ENCODE data around the gene DPP6.
"Not testable (repeated sequence)": the region's sequence is repeated elsewhere in the genome, so short reads cannot be mapped to it uniquely, and the experiment has no call there.

DPP6 gene

GRCh38 chr7:154910977-154911376 is 858.8 kb downstream of the DPP6 start:
- DNase-seq (ENCODE audit: low read depth) = no peak

- DNase-seq (ENCODE audit: low read depth) = no peak
Observed at GRCh38 chr7:154911411-154911810, 859.2 kb downstream of the DPP6 start.

DNA sequence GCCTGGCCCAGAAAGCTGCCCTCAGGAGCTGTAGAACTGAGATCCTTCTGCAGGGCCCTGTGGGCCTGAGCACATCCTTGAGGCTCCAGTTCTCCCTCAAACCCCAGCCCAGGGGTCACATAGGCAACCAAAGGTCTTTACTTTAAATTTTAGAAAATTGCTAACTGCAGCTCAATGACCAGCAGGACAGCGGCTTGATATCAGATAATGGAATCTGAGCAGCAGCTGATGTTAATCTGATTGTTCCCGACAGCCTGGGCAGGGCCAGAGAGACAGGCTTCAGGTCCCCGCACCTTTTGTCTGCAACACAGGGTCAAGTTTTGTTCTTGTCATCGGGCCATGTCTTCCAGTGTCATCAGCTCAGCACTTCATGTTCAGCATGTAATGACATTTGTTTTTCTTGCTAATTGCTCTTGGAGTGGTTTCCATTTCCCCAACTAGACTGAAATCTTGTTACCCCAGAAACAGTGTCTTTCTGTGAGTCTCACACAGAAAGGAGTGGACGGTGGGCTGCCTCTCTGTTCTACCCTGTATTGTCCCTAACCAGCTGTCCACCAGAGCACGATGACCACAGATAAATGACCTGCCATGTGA is 859.8 kb downstream of the DPP6 start:
- DNase-seq (ENCODE audit: low read depth) = no peak

DNA sequence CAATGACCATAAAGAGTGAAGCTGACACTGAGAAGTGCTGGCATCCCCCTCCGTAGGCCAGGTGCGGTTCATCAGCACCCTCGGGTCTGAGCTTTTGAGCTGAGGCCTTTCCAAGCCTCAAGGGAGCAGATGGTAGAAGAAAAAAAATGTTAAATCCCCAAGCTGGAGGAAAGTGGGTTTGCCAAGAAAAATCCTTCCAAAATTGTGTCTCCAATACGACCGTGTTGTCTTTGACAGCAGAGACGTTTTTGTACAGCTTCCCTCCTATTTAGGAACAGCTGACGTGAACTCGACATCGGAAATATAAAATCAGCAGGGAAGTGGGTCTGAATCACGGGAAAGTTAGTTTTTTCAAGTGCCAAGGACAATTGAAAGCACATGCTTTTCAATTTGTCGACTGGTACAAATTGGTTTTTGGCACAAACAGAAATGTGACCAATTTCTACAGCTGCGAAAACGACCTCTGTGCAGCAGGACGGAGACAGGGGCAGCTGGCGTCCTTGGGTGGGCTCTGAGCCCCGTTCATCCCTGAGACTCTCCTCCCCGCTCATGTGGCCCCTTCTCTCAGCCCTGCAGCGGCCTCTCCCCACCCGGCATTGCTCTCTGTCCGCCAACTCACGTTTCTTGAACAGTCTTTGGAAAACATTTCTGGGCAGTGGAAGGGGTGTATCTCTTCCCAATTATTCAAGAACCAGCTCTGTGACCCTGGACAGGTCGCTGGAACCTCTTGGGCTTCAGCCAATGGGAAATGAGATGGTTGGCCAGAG is 860.9 kb downstream of the DPP6 start:
- no peak for DNase-seq (ENCODE audit: low read depth)

GRCh38 chr7:154913638-154914307 is 861.6 kb downstream of the DPP6 start:
- peak; percentile 17 for DNase-seq (ENCODE audit: low read depth)

- DNase-seq (ENCODE audit: low read depth) = no peak
Observed at GRCh38 chr7:154914308-154914995, 862.3 kb downstream of the DPP6 start.

- DNase-seq (ENCODE audit: low read depth) = no peak
Observed at GRCh38 chr7:154914996-154915380, 862.8 kb downstream of the DPP6 start.

- no peak for DNase-seq (ENCODE audit: low read depth)
Observed at GRCh38 chr7:154915600-154915999, 863.4 kb downstream of the DPP6 start.

- DNase-seq (ENCODE audit: low read depth) = no peak
Observed at GRCh38 chr7:154916381-154916780, 864.2 kb downstream of the DPP6 start.

GRCh38 chr7:154916856-154917807 is 864.9 kb downstream of the DPP6 start:
- DNase-seq (ENCODE audit: low read depth) = no peak

DNA sequence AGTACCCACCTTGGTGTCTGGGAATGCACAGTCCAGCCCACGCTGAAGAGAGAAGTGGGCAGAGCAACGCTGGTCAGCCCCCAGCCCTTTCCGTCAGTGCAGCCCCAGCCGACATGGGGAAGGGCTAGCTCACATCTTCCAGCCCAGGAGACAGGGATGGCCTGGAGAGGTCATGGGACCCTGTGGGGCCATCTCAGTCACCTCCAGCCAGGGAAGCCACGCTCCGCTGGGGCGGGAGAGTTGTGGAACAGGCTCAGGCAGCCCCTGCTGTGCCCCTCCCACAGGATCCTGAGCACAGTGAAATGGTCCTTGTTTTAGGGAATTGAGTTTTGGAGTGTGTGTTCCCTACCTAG is 865.6 kb downstream of the DPP6 start:
- DNase-seq (ENCODE audit: low read depth) = no peak

DNA sequence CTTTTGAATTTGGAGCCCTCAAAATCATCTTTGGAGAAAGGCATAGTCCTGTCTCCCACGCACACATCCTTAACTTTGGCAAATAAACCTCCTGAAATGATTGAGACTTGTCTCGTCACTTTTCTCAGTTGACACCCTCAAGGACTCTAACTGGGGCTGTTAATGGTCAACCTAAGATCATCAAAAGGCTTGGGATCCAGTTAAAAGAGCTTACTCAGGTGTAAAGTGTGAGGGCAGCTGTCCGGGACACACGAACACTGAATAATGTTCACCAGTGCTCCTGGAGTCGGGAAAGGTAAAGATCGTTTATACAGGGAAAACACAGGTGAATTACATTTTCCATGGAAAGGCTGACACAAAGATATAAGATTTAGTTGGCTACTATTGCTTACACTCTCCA is 866.1 kb downstream of the DPP6 start:
- DNase-seq (ENCODE audit: low read depth) = no peak

DNA sequence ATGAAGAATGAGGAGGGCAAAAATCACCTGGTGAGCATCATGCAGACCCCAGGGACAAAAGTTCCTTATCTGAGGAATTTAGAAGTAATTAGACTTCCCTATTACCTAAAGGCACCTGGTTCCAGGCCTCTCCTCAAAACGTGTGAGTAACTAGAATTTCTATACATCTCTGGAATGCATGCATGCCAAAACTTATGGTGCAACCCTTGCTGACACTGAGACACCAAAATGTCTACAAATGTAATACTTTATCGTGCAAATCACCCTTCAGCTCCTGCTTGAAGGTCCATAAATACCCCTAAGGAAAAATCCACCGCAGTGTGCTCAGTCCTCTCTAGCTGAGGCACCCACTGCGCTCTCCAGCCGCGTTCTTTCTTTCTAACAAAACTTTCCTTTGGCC is 866.5 kb downstream of the DPP6 start:
- no peak for DNase-seq (ENCODE audit: low read depth)

GRCh38 chr7:154919344-154920225 is 867.4 kb downstream of the DPP6 start:
- DNase-seq (ENCODE audit: low read depth) = no peak

- DNase-seq (ENCODE audit: low read depth) = not testable (repeated sequence)
Observed at GRCh38 chr7:154922472-154922871, 870.3 kb downstream of the DPP6 start.

GRCh38 chr7:154927624-154928125 is 875.5 kb downstream of the DPP6 start:
- DNase-seq (ENCODE audit: low read depth) = peak; percentile 72

DNA sequence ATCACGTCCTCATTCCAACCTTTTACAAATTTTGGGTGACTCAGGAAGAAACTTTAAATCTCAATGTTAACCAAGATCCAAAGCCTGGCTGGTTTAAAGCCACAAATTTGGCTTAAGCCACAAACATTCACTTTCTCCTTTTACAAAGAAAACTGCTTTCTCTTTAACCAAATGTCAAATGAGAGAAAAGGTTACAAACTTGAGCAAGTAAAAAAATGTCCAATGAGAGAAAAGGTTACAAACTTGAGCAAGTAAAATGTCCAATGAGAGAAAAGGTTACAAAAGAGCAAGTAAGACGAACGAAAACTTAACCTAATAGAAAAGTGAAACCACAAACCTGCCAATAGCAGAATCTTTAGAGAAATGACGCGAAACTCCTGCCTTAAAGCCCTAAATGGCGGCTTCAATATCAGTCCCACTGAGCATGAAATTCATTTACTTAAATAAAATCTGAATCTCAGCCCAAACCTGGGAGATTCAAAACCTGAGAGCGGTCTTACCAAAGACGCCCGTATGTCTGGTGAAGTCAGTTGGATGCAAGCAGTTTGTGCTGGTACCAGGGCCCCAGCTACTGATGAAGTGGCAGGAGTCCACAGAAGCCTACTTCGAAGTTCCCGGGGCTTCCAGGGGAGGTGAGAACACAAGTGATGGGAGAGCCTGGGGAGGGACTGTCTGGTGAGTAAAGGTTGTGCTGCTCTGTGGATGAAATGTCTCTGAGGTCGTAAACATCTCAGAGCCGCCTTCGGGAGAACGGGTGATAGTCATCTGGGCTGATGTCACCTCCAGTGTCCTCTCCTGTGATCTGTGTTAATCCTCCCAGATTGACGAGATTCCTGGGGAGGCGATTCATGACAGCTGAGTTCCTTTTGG is 876.2 kb downstream of the DPP6 start:
- peak; percentile 70 for DNase-seq (ENCODE audit: low read depth)

DNA sequence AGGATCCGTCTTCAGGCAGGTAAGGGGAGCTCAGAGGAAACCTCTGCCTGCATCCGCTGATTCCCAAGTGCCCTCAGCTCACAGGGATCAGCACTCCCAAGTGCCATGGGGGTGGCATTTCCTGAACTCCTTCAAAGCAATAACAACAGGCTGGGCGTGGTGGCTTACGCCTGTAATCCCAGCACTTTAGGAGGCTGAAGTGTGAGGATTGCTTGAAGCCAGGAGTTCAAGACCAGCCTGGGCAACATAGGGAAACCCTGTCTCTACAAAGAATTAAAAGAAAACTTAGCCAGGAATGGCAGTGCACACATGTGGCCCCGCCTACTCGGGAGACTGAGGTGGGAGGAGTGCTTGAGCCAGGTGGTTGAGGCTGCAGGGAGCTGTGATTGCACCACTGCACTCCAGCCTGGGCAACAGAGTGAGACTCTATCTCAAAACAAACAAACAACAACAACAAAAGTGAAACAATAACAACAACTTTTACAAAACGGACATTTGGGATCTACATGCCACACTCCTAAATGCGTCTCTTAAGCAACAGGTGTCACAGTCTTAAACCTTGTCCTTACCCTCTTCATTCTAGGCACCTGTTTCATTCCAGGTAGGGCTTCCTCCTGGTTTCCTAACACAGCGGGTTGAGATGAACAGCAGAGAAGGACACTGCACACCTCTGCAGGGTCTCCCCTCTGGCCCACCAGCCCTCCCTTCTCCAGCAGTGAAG is 877.0 kb downstream of the DPP6 start:
- no peak for DNase-seq (ENCODE audit: low read depth)

- DNase-seq (ENCODE audit: low read depth) = no peak
Observed at GRCh38 chr7:154931906-154932305, 879.7 kb downstream of the DPP6 start.

Data from non-pigmented ciliary epithelial cell (primary cell).